ENCODE results near the gene NFIB.
A peak's percentile ranks its signal among the peaks of the same experiment; 100 is the strongest.

Gene NFIB

GRCh38 chr9:14313951-14314423, at the start of gene NFIB:
TSS of gene NFIB (minus strand) at chr9:14314141. CDS start at chr9:14313511, 630 bp downstream.
- no peak for DNase-seq

GRCh38 chr9:14362175-14362574, 48.2 kb upstream of the NFIB start:
- DNase-seq = no peak

- DNase-seq = no peak
Measured at GRCh38 chr9:14361074-14361473, 47.1 kb upstream of the NFIB start.

- no peak for DNase-seq
Measured at GRCh38 chr9:14358523-14358922, 44.6 kb upstream of the NFIB start.

GRCh38 chr9:14356351-14357265, 42.7 kb upstream of the NFIB start:
- no peak for DNase-seq

GRCh38 chr9:14354201-14354600, 40.3 kb upstream of the NFIB start:
- no peak for DNase-seq

- peak; percentile 78 for DNase-seq
Measured at GRCh38 chr9:14353222-14354056, 39.5 kb upstream of the NFIB start.

GRCh38 chr9:14352503-14352902, 38.6 kb upstream of the NFIB start:
- DNase-seq = no peak

GRCh38 chr9:14351221-14351836, 37.4 kb upstream of the NFIB start:
- no peak for DNase-seq

GRCh38 chr9:14350754-14351153, 36.8 kb upstream of the NFIB start:
- no peak for DNase-seq

GRCh38 chr9:14350349-14350728, 36.4 kb upstream of the NFIB start:
- DNase-seq = no peak

GRCh38 chr9:14349447-14350348, 35.8 kb upstream of the NFIB start:
- DNase-seq = no peak

GRCh38 chr9:14349146-14349446, 35.2 kb upstream of the NFIB start:
- no peak for DNase-seq

GRCh38 chr9:14348373-14349145, 34.6 kb upstream of the NFIB start:
- no peak for DNase-seq

- DNase-seq = no peak
Measured at GRCh38 chr9:14348123-14348372, 34.1 kb upstream of the NFIB start.

- DNase-seq = no peak
Measured at GRCh38 chr9:14347406-14348122, 33.6 kb upstream of the NFIB start.

- no peak for DNase-seq
Measured at GRCh38 chr9:14346811-14347405, 33.0 kb upstream of the NFIB start.

- DNase-seq = no peak
Measured at GRCh38 chr9:14346231-14346791, 32.4 kb upstream of the NFIB start.

- DNase-seq = no peak
Measured at GRCh38 chr9:14345354-14346230, 31.7 kb upstream of the NFIB start.

Data from activated CD4-positive, alpha-beta T cell treated with anti-CD3 and anti-CD28 coated beads, Interleukin-2, amount 50 U/mL, for 16 hours (primary cell).